ENCODE data around the gene SLC25A10. TPM values are rescaled to one million over a fixed set of nuclear protein-coding genes. Genes with fewer than 3 reads are reported as not detected.

Gene SLC25A10
- total and polyA plus RNA-seq, 7 experiments from 2014 or later, result 3.4 to 27.4 (median 5.2) TPM

DNA sequence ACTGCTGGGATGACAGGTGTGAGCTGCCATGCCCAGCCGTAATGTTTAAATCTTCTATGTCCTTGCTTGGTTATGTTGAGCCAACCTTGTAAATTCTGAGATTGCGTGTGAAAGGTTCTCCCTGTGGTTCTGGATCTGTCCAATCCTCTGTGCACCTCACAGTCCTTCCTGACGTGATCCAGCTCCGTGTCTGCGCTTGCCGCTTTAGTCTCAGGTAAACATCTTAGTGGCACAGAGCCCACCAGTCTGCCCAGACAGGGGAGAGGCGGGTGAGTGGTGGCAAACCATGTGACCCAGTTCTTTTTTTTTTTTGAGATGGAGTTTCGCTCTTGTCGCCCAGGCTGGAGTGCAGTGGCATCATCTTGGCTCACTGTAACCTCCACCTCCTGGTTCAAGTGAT, 13.9 kb downstream of the SLC25A10 start:
- DNase-seq, result no peak

DNA sequence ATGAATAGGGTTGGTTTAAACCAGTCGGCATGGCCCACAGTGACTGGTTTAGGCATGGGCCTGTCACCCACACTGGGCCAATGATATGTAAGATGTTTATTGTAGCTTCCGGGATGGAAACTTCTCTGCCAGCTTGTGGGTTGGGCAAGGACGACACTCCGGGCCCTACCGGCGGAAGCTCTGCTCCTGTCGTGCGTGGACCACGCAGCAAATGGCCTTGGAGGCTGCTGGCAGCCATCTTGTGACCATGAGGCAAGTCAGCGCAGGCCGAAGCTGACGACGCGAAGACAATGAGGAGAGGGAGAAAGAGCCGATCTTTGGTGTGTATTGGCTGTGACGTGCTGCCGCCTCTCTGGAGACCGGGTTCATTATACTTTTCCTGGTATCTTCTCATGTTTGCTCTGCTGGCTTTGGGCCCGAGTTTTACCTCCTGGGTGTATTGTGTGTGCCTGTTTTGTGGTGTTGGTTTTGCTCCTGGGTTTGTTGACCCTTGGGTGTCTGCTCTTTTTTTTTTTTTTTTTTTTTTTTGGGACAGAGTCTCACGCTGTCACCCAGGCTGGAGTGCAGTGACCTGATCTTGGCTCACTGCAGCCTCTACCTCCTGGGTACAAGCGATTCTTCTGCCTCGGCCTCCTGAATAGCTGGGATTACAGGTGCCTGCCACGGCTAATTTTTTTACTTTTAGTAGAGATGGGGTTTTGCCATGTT, 15.4 kb downstream of the SLC25A10 start:
- CTCF ChIA-PET, result no interaction called here
- POLR2A ChIA-PET, result no interaction called here
- H3K27me3 Mint-ChIP-seq, result peaks cover 7 to 37% (median 23%) of the 10 kb centered on the region in 5 donors

More for the DNA sequence above, 13.9 kb downstream of the SLC25A10 start:
- ChIA-PET POLR2A (no interaction called here), CTCF (no interaction called here)
- Histone ChIP-seq H3K9me3 (ENCODE audit: control insufficient read depth in 2 of 3, low read length in 3 of 3) (no peaks in the 10 kb centered on the region), H3K4me1 (ENCODE audit: control insufficient read depth in 2 of 2, insufficient read depth in 2 of 2, low read length in 2 of 2) (no peaks in the 10 kb centered on the region), H3K27ac (ENCODE audit: low read depth, low read length) (no peak overlapping the region), H3K27me3 (ENCODE audit: control insufficient read depth in 2 of 2, insufficient read depth in 2 of 2, low read length in 2 of 2) (peaks cover 0 to under 1% of the 10 kb centered on the region in 2 donors), H3K36me3 (ENCODE audit: control insufficient read depth in 2 of 3, insufficient read depth in 3 of 3, low read length in 3 of 3) (no peaks in the 10 kb centered on the region), H3K4me3 (ENCODE audit: low read length) (no peak overlapping the region)
- peaks cover 0 to 5% (median 0%) of the 10 kb centered on the region in 7 donors for H3K4me1 Mint-ChIP-seq
- intact Hi-C loops (cut with micrococcal nuclease), result no loop called here
- no peak overlapping the region for H3K27ac Mint-ChIP-seq
- H3K36me3 Mint-ChIP-seq, result no peaks in the 10 kb centered on the region
- H3K27me3 Mint-ChIP-seq, result peaks cover 3 to 25% (median 16%) of the 10 kb centered on the region in 5 donors
- no peak for ATAC-seq
- no peak overlapping the region for H3K4me3 Mint-ChIP-seq
- no peaks in the 10 kb centered on the region for H3K9me3 Mint-ChIP-seq

DNA sequence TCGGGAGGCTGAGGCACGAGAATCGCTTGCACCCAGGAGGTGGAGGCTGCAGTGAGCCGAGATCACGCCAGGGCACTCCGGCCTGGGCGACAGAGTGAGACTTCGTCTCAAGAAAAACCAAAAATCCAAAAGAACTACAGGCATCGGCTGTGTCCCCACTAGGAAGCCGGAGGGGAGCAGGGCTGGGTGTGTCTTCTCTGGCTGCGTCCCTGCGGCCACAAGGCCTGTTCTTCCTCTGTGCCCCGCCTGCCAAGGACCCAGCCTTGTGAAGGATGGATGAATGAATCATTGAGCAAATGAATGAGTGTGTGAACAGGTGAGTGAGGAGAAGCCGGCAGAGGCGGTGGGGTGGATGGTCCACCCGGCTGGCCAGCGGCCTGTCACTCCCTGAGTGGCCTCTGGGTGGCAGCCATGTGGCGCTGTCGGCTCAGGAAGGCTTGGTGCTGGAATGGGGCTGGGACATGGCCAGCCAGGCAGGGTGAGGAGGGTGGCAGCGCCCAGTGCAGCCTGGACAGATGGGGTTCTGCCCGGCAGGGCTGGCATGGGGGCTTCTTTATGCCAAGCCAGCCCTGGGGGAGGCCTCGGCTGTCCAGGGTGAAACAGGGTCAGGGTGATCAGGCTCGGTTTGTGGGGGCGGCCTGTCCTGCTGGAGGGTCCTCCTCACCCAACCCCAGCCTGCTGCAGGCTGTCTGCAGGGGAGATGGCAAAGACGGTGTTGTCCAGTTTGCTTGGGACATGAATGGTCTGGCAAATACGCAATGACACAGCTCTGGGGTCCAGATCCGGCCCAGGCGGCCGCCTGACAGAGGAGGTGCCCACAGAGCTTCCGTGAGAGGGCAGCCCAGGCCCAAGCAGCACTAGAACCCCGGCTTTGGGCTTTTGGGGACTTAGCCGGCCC, 21.7 kb downstream of the SLC25A10 start:
- intact Hi-C loops (cut with micrococcal nuclease), result loop anchor here in 1 of 2 donors (1.0 kb wide), 1 partner anchor 127 kb away; the partner anchor contains the start of gene P4HB
- peak overlapping the region in 1 of 10 donors; percentile 50 for H3K4me3 Mint-ChIP-seq
- H3K36me3 ChIP-seq (ENCODE audit: control insufficient read depth in 2 of 3, insufficient read depth in 3 of 3, low read length in 3 of 3), result no peaks in the 10 kb centered on the region
- H3K4me1 ChIP-seq (ENCODE audit: control insufficient read depth in 2 of 2, insufficient read depth in 2 of 2, low read length in 2 of 2), result no peaks in the 10 kb centered on the region
- ATAC-seq (peak; percentile 83), DNase-seq (peak in 7 of 9 donors; percentile 33 to 78 (median 42))
- H3K9me3 ChIP-seq (ENCODE audit: control insufficient read depth in 2 of 3, low read length in 3 of 3), result no peaks in the 10 kb centered on the region
- peak overlapping the region in 1 of 9 donors; percentile 55 for H3K27ac Mint-ChIP-seq
- peaks cover 17 to 35% (median 26%) of the 10 kb centered on the region in 5 donors for H3K27me3 Mint-ChIP-seq
- H3K4me3 ChIP-seq (ENCODE audit: low read length), result no peak overlapping the region
- CTCF ChIA-PET, result no interaction called here
- H3K27me3 ChIP-seq (ENCODE audit: control insufficient read depth in 2 of 2, insufficient read depth in 2 of 2, low read length in 2 of 2), result peaks cover 0 to 2% of the 10 kb centered on the region in 2 donors
- POLR2A ChIA-PET, result no interaction called here
- no peaks in the 10 kb centered on the region for H3K36me3 Mint-ChIP-seq
- peaks cover 4 to 11% (median 8%) of the 10 kb centered on the region in 7 donors for H3K4me1 Mint-ChIP-seq
- no peak overlapping the region for H3K27ac ChIP-seq (ENCODE audit: low read depth, low read length)
- H3K9me3 Mint-ChIP-seq, result peaks cover 0 to 2% (median 0%) of the 10 kb centered on the region in 11 donors

More for the DNA sequence above, 15.4 kb downstream of the SLC25A10 start:
- H3K36me3 Mint-ChIP-seq, result no peaks in the 10 kb centered on the region
- Histone ChIP-seq H3K27ac (ENCODE audit: low read depth, low read length) (no peak overlapping the region), H3K4me1 (ENCODE audit: control insufficient read depth in 2 of 2, insufficient read depth in 2 of 2, low read length in 2 of 2) (no peaks in the 10 kb centered on the region), H3K27me3 (ENCODE audit: control insufficient read depth in 2 of 2, insufficient read depth in 2 of 2, low read length in 2 of 2) (peaks cover 0 to 2% of the 10 kb centered on the region in 2 donors), H3K9me3 (ENCODE audit: control insufficient read depth in 2 of 3, low read length in 3 of 3) (no peaks in the 10 kb centered on the region), H3K36me3 (ENCODE audit: control insufficient read depth in 2 of 3, insufficient read depth in 3 of 3, low read length in 3 of 3) (no peaks in the 10 kb centered on the region), H3K4me3 (ENCODE audit: low read length) (no peak overlapping the region)
- H3K27ac Mint-ChIP-seq, result no peak overlapping the region
- ATAC-seq (no peak), DNase-seq (no peak)
- peaks cover 0 to 5% (median 0%) of the 10 kb centered on the region in 7 donors for H3K4me1 Mint-ChIP-seq
- intact Hi-C loops (cut with micrococcal nuclease), result no loop called here
- H3K4me3 Mint-ChIP-seq, result no peak overlapping the region
- no peaks in the 10 kb centered on the region for H3K9me3 Mint-ChIP-seq

DNA sequence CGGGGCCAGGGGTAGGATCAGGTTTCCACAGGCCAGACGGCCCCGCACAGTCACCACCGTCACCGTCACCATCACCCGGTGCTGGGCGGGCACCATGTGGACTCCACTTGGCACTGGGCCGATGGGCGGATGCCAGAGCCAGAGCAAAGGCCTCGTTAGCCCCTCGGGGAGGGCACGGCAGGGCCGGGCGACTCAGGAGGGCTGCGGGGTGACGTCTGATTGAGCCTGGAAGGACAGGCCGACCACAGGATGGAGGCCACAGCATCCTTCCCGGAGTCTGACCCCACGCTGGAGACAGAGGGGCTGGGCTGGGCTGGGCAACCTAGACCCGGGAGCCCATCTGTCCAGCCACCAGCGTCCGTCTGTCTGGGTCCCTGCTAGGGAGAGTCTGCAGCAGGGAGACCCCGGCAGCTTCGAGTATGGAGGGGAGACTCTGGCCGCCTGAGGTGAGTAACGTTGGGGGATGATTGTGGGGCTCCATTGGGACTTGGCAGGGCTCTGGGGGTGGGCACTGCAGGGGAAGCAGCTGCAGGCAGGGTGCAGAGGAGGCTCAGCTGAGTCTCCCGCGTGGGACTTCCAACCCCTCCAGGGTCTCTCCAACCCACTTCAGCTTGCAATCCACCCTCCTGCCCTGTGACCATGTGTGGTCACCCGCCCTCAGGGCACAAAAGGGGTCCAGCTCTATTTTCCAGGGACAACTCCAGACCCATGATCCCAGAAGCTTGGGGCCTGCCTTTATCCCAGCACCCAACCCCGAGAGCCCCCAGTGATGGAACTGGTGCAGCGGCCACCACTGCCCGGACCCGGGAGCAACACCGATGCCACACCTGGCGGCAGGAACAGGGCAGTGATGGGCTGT, 22.6 kb downstream of the SLC25A10 start:
- peaks cover 0 to 2% of the 10 kb centered on the region in 2 donors for H3K27me3 ChIP-seq (ENCODE audit: control insufficient read depth in 2 of 2, insufficient read depth in 2 of 2, low read length in 2 of 2)
- no peak for ATAC-seq
- CTCF ChIA-PET, result interaction anchor here (1.0 kb wide), 1 partner anchor 74 kb away, joined by 3 read pairs; no protein-coding TSS in a partner anchor

DNA sequence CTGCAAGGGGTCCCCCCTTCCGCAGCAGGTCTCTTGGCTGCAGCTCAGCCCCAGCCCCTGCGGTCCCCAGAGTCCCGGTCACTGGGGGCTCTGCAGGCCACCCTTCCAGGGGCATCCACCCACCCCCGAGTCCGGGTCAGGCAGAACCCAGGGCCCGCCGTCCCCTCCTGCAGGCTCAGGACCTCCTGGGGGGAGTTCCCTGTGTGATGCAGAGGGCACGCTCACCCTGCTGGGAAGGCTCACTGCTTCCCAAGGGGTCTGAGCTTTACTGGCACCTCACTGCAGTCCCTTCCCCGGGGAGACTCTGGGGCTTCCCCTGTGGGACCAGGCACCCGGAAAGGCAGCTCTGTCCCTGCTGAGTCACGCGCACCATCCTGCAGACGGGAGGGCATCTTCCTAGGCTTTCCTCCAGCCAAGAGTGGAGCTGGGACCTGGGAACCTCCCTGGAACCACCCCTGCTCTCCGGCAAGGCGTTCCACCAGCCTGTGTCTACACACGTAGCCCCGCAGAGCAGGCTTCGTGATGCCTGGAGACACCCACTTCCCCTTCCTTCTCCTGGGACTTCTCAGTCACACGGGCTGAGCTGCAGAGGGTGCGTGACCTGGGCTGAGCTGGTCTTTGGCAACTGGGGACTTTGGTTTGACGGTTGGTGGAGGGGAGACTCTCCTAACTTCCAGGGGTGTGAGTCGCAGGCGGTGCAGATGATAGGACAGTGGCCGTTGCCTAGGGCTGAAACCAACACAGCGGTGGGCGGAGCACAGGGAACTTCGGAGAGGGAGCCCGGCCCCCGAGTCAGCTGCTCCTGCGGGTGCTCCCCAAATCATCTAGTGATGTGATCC, 23.4 kb downstream of the SLC25A10 start:
- Histone ChIP-seq H3K4me3 (ENCODE audit: low read length) (no peak overlapping the region), H3K36me3 (ENCODE audit: control insufficient read depth in 2 of 3, insufficient read depth in 3 of 3, low read length in 3 of 3) (no peaks in the 10 kb centered on the region), H3K9me3 (ENCODE audit: control insufficient read depth in 2 of 3, low read length in 3 of 3) (no peaks in the 10 kb centered on the region), H3K4me1 (ENCODE audit: control insufficient read depth in 2 of 2, insufficient read depth in 2 of 2, low read length in 2 of 2) (no peaks in the 10 kb centered on the region), H3K27me3 (ENCODE audit: control insufficient read depth in 2 of 2, insufficient read depth in 2 of 2, low read length in 2 of 2) (peaks cover 0 to 2% of the 10 kb centered on the region in 2 donors), H3K27ac (ENCODE audit: low read depth, low read length) (no peak overlapping the region)
- ATAC-seq, result peak; percentile 75
- no peaks in the 10 kb centered on the region for H3K36me3 Mint-ChIP-seq
- H3K27ac Mint-ChIP-seq, result peak overlapping the region in 2 of 9 donors; percentile 50 to 77
- peaks cover 17 to 35% (median 26%) of the 10 kb centered on the region in 5 donors for H3K27me3 Mint-ChIP-seq
- H3K4me3 Mint-ChIP-seq, result peak overlapping the region in 8 of 10 donors; percentile 30 to 88 (median 58)
- H3K4me1 Mint-ChIP-seq, result peaks cover 4 to 11% (median 8%) of the 10 kb centered on the region in 7 donors
- peaks cover 0 to 2% (median 0%) of the 10 kb centered on the region in 11 donors for H3K9me3 Mint-ChIP-seq
- ChIA-PET CTCF (interaction anchor here (1.0 kb wide), 1 partner anchor 73 kb away, joined by 3 read pairs; no protein-coding TSS in a partner anchor), POLR2A (no interaction called here)
- no peak for DNase-seq
- intact Hi-C loops (cut with micrococcal nuclease), result no loop called here

More for the DNA sequence above, 22.6 kb downstream of the SLC25A10 start:
- Mint-ChIP-seq H3K36me3 (no peaks in the 10 kb centered on the region), H3K4me3 (no peak overlapping the region), H3K27ac (no peak overlapping the region), H3K4me1 (peaks cover 4 to 11% (median 8%) of the 10 kb centered on the region in 7 donors), H3K27me3 (peaks cover 17 to 35% (median 26%) of the 10 kb centered on the region in 5 donors), H3K9me3 (peaks cover 0 to 2% (median 0%) of the 10 kb centered on the region in 11 donors)
- Histone ChIP-seq H3K27ac (ENCODE audit: low read depth, low read length) (no peak overlapping the region), H3K4me3 (ENCODE audit: low read length) (no peak overlapping the region), H3K36me3 (ENCODE audit: control insufficient read depth in 2 of 3, insufficient read depth in 3 of 3, low read length in 3 of 3) (no peaks in the 10 kb centered on the region), H3K4me1 (ENCODE audit: control insufficient read depth in 2 of 2, insufficient read depth in 2 of 2, low read length in 2 of 2) (no peaks in the 10 kb centered on the region), H3K9me3 (ENCODE audit: control insufficient read depth in 2 of 3, low read length in 3 of 3) (no peaks in the 10 kb centered on the region)
- intact Hi-C loops (cut with micrococcal nuclease), result no loop called here
- POLR2A ChIA-PET, result no interaction called here
- DNase-seq, result no peak

Data from naive thymus-derived CD4-positive, alpha-beta T cell (primary cell).